Neuron (in vitro differentiated cells): ENCODE measurements around the gene CCNY.

Experiments used
- H2AFZ ChIP-seq: one replicate; pipeline ENCODE4 v1.6.1; 2013; ENCODE audit warnings: low read depth, mild to moderate bottlenecking, inconsistent platforms, low read length, moderate library complexity
- H3K27me3 ChIP-seq: one replicate; pipeline ENCODE4 v1.6.1; 2013; ENCODE audit warnings: low read length; ENCODE audit not compliant: insufficient read depth
- H3K36me3 ChIP-seq: one replicate; pipeline ENCODE4 v1.6.1; 2013; ENCODE audit warnings: low read length; ENCODE audit not compliant: insufficient read depth
- H3K4me1 ChIP-seq: one replicate; pipeline ENCODE4 v1.6.1; 2013; ENCODE audit warnings: low read length; ENCODE audit not compliant: insufficient read depth
- H3K4me3 ChIP-seq: 2 replicates; pipeline ENCODE4 v1.5.1; 2013; ENCODE audit warnings: mild to moderate bottlenecking, low read length, moderate library complexity
- H3K9me3 ChIP-seq: one replicate; pipeline ENCODE4 v1.6.1; 2013; ENCODE audit warnings: low read length

Gene CCNY

GRCh38 chr10:35320341-35320740 lies 16.0 kb upstream of the CCNY start:
- H3K4me1 ChIP-seq: no peaks in the 10 kb centered on the region
- H3K27me3 ChIP-seq: no peaks in the 10 kb centered on the region
- H3K4me3 ChIP-seq: no peak overlapping the region
- no peak overlapping the region for H2AFZ ChIP-seq
- H3K9me3 ChIP-seq: peaks cover 2% of the 10 kb centered on the region
- peaks cover 27% of the 10 kb centered on the region for H3K36me3 ChIP-seq

DNA sequence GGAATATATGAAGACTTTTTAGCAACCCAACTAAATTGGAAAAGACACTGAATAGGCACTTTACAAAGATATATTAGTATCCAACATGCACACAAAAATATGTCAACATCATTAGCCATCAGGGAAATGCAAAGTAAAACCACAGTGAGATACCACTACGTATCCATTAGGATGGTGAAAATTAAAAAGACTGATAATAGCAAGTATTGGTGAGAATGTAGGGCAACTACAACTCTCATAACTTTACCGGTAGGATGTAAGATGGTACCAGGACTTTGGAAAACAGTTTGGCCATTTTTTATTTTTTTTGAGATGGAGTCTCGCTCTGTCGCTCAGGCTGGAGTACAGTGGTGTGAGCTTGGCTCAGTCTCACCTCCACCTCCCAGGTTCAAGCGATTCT lies 13.7 kb upstream of the CCNY start:
- no peaks in the 10 kb centered on the region for H3K27me3 ChIP-seq
- no peak overlapping the region for H2AFZ ChIP-seq
- peaks cover 15% of the 10 kb centered on the region for H3K36me3 ChIP-seq
- H3K9me3 ChIP-seq: no peaks in the 10 kb centered on the region
- no peak overlapping the region for H3K4me3 ChIP-seq
- H3K4me1 ChIP-seq: no peaks in the 10 kb centered on the region

DNA sequence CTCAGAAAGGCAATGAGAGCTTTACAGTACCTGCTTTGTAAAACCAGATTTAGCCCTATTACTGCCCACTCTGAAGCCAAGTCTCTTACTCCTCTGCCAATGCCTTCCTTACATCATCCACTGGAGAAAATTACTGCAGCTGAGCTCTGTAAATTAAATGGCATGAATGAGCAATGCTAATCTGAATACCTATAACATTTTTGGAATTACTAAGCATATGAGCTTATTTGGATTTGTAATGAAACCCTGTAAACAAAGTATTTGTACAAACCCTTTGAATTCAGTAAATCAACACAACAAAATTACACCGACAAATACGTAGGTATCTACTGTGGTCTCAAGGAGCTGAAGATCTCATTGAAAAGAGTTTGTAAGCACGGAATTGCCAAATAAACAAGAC lies 12.1 kb upstream of the CCNY start:
- no peak overlapping the region for H2AFZ ChIP-seq
- H3K9me3 ChIP-seq: no peaks in the 10 kb centered on the region
- H3K27me3 ChIP-seq: no peaks in the 10 kb centered on the region
- peaks cover 11% of the 10 kb centered on the region for H3K36me3 ChIP-seq
- H3K4me3 ChIP-seq: no peak overlapping the region
- H3K4me1 ChIP-seq: no peaks in the 10 kb centered on the region

DNA sequence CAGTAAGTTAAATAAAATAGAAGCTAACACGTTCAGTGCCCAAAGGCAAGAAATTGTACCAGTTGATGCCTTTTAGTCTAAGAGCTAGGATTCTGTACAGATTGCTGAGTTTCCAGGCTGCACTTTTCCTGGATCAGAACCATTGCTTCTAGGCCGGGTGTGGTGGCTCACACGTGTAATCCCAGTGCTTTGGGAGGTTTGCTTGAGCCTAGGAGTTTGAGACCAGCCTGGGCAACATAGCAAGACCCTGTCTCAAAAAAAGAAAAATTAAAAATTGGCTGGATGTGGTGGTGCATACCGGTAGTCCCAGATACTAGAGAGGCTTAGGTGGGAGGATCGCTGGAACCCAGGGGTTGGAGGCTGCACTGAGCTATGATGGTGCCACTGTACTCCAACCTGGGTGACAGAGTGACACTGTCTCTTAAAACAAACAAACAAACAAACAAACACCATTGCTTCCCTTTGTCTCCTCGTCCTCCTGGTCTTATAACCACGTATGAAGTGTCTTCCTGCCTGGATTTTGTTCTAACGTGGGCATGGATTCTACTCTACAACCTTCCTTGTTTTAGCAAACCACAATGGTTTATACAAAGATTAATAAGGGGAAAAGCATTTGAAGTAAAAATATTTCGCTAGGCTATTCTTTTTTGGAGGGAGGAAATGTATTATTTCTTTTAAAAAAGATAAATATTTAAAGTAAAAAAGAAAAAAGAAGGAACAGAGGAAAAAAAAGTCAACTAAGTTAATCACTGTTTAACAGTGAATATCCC lies 9.7 kb upstream of the CCNY start:
- peaks cover 5% of the 10 kb centered on the region for H3K36me3 ChIP-seq
- H3K4me3 ChIP-seq: no peak overlapping the region
- no peaks in the 10 kb centered on the region for H3K27me3 ChIP-seq
- no peaks in the 10 kb centered on the region for H3K9me3 ChIP-seq
- H3K4me1 ChIP-seq: peaks cover 3% of the 10 kb centered on the region
- no peak overlapping the region for H2AFZ ChIP-seq

DNA sequence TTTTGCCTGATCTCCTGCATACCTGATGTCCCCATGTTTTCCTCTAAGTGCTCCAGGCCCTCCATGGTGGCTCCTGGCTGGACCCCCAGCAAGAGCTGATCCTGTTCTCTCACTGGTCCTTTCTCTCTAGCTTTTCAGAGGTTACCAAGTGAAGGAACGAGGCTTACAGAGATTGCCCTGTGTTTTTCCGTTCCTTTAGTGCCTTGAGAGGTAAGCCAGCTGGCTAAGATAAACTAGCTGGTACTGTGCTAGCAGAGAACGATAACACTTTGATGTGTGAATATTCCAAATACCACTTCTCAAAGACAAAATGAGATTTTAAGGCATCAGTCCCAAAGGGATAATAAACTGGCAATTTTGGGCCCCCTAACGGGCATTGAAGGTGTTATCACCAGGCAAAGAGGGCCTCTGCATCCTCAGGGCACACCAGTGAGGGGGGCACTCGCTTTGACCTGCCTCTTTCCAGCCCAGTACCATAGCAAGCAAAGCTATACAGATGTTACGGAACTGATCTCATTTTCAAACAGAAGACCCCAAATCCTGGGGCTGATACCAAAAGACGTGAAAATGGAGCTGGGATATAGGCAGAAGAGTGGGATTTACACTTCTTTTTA lies 8.4 kb upstream of the CCNY start:
- Histone ChIP-seq H3K4me1 (peaks cover 3% of the 10 kb centered on the region), H3K27me3 (no peaks in the 10 kb centered on the region), H2AFZ (no peak overlapping the region)

DNA sequence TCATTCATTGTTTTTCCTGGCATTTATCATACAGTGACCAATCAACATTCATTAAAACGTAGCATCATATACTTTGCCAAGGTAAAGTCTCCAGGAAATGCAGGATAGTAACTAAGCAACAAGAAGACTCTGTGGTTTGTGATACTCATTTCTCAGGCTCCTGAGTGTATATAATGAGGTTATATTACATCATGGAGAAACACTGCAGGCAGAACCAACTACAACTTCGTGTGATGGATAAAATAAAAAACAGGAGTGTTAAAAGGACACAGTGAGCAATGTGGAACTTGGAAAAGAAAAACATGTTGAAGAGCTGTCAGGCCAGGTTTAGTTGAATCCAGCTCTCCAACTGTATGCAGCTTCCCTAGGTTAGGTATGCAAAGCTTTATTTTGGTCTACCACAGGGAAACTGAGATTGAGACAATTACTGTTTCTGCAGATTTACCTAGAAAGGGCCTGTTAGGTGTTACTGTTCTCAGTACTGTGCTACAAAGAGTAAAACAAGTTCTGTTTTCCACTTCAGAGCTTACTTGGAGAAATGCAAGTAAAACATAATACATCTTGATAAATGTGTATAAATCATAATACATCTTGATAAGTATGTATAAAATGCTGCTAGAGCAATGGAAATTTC lies 7.8 kb upstream of the CCNY start:
- Histone ChIP-seq H3K9me3 (no peaks in the 10 kb centered on the region), H3K36me3 (peaks cover under 1% of the 10 kb centered on the region), H2AFZ (no peak overlapping the region), H3K4me3 (no peak overlapping the region), H3K27me3 (no peaks in the 10 kb centered on the region), H3K4me1 (peaks cover 3% of the 10 kb centered on the region)

More for the DNA sequence above, 8.4 kb upstream of the CCNY start:
- H3K9me3 ChIP-seq: no peaks in the 10 kb centered on the region
- H3K4me3 ChIP-seq: no peak overlapping the region
- no peaks in the 10 kb centered on the region for H3K36me3 ChIP-seq

DNA sequence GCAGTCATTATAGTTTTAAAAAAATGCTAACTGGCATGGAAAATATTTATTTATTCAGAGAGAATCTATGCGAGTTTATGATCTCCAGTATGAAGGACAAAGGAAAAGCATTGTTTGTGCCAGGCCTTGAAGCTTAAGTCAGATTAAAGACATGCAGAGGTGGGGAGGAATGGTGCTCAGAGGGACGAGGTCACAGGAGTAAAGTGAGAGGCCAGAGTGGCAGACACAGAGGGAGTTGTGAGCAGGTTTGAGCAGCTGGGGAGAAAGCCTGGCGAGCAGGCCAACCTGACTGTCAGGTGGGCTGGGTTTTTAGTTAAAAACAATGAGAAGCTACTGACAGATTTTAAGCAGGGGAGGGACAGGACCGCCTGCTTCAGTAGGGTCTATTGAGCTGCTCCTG lies 6.8 kb upstream of the CCNY start:
- H3K36me3 ChIP-seq: peaks cover 5% of the 10 kb centered on the region
- H2AFZ ChIP-seq: no peak overlapping the region
- H3K27me3 ChIP-seq: no peaks in the 10 kb centered on the region
- no peak overlapping the region for H3K4me3 ChIP-seq
- peaks cover 6% of the 10 kb centered on the region for H3K4me1 ChIP-seq
- H3K9me3 ChIP-seq: peaks cover 2% of the 10 kb centered on the region

DNA sequence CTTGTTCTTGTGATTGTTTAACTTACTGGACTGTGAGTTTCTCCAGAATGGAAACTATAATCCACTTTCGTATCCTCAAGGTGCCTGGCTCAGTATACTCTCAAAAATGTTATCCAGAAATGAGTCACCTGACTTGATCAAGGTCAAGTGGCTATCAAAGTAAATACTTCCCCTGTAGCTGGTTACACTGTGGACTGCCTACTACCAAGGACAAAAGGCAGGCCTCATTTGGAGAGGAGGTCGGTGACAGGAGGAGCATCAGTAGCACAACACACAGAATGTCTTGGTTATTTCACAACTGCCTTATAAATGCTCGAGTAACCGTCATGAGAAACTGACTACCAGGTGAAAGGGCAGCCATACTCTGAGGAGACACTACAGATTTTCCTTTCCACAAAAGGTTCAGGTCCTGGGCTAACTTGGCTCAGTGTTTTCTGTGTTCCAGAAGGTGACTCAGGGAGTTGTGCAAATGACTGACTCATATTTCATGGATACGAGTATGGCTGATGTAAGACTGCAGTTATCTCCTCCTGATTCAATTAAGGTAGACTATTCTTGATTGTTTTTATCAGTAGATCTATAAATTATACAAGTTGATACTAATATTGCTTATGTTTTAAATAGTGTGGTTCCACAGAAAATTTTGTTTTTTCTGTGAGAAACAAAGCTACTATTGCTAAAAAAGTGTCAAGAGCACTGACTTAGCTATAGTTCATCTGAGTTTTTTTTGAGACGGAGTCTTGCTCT lies 4.2 kb upstream of the CCNY start:
- no peaks in the 10 kb centered on the region for H3K27me3 ChIP-seq
- H2AFZ ChIP-seq: no peak overlapping the region
- H3K9me3 ChIP-seq: peaks cover 2% of the 10 kb centered on the region
- peaks cover 5% of the 10 kb centered on the region for H3K36me3 ChIP-seq
- H3K4me3 ChIP-seq: no peak overlapping the region
- peaks cover 15% of the 10 kb centered on the region for H3K4me1 ChIP-seq

- Histone ChIP-seq H3K4me1 (peaks cover 31% of the 10 kb centered on the region), H3K4me3 (no peak overlapping the region), H3K27me3 (no peaks in the 10 kb centered on the region), H3K36me3 (peaks cover 5% of the 10 kb centered on the region), H2AFZ (no peak overlapping the region), H3K9me3 (peaks cover 2% of the 10 kb centered on the region)
Observed at GRCh38 chr10:35334297-35334696, 2.0 kb upstream of the CCNY start.

GRCh38 chr10:35335133-35336083 lies 901 bp upstream of the CCNY start:
- Histone ChIP-seq H3K9me3 (peaks cover 2% of the 10 kb centered on the region), H3K36me3 (peaks cover 5% of the 10 kb centered on the region), H2AFZ (peak overlapping the region; percentile 43), H3K27me3 (no peaks in the 10 kb centered on the region), H3K4me1 (peaks cover 31% of the 10 kb centered on the region), H3K4me3 (peak overlapping the region; percentile 72)

DNA sequence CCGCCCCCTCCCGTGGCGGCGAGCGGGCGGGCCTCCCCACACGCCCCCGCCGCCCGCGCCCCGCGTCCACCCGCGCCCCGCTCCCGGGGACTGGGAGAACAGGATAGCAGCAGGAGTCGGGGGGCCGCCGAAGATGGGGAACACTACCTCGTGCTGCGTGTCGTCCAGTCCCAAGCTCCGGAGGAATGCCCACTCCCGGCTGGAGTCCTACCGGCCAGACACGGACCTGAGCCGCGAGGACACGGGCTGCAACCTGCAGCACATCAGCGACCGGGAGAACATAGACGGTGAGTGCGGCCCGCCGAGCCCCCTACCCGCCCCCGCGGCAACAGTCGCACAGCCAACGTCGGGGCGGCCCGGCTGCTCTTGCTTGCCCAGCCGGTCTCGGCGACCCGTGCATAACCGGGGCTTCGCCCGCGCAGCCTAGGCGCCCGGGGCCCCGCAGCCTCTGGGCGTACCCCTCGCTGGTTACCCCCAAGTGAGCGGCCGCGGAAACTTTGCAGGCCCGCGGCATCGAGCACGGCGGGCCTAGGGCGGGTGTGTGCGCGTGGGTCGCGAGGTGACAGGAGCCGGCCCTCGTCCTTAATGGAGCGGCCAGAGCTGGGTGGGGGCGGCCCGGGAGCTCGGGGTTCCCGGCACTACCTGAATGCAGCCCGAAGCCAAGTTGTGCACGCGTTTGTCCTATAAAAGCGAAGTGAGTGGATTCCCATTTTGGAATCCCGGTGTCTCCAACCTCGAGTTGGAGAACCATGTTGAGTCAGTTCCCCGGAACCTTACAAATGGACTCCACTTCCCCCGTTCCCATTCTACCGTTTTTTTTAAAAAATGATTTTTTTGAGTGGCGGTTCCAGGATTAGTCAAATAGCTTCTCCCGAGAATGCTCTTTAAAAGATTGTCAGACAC lies 863 bp downstream of the CCNY start:
- no peak overlapping the region for H2AFZ ChIP-seq
- peaks cover 5% of the 10 kb centered on the region for H3K36me3 ChIP-seq
- peak overlapping the region; percentile 69 for H3K4me3 ChIP-seq
- no peaks in the 10 kb centered on the region for H3K27me3 ChIP-seq
- H3K4me1 ChIP-seq: peaks cover 31% of the 10 kb centered on the region
- peaks cover 2% of the 10 kb centered on the region for H3K9me3 ChIP-seq
